ENCODE results near the gene AAR2. TPM values are rescaled to one million over a fixed set of nuclear protein-coding genes. Genes with fewer than 3 reads are reported as not detected.

The AAR2 gene
- total RNA-seq, 1 donor from 2014 or later, result 27.7 TPM

- peaks cover 79% of the 10 kb centered on the region for H3K27me3 Mint-ChIP-seq
These were observed 65.3 kb downstream of the AAR2 start for GRCh38 chr20:36301359-36302119.

DNA sequence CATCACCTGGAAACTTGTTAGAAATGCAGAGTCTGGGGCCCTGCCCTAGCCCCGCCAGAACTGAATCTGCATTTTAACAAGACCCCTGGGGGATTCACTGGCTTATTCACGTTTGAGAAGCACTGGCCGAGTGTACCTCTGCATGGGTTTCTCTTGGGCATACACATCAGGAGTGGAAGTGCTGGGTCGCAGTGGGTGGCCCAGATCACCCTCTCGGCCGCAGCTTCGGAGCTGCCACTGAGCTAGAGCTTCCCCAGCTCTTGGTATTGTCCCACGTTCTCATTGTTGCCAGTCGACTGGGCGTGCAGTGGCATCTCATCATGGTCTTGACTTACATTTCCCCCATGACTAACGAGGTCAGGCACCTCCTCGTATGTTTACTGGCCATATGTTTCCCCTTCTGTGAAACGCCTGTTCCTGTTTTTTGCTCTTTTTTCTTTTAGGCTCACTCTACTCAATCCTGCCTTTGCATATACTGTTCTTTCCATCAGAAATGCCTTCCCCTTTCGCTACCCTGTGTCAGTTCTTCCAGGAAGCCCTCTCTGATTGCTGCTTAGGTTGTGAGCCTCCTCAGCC, 66.8 kb downstream of the AAR2 start:
- TF ChIP-seq, protein P1, sequence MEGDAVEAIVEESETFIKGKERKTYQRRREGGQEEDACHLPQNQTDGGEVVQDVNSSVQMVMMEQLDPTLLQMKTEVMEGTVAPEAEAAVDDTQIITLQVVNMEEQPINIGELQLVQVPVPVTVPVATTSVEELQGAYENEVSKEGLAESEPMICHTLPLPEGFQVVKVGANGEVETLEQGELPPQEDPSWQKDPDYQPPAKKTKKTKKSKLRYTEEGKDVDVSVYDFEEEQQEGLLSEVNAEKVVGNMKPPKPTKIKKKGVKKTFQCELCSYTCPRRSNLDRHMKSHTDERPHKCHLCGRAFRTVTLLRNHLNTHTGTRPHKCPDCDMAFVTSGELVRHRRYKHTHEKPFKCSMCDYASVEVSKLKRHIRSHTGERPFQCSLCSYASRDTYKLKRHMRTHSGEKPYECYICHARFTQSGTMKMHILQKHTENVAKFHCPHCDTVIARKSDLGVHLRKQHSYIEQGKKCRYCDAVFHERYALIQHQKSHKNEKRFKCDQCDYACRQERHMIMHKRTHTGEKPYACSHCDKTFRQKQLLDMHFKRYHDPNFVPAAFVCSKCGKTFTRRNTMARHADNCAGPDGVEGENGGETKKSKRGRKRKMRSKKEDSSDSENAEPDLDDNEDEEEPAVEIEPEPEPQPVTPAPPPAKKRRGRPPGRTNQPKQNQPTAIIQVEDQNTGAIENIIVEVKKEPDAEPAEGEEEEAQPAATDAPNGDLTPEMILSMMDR (IDR thresholded peaks at IDR 0.05; ENCODE audit: unreplicated experiment), result no peak
- no peak overlapping the region for H3K27ac Mint-ChIP-seq
- H3K4me1 Mint-ChIP-seq (ENCODE audit: low read depth), result peaks cover 2% of the 10 kb centered on the region
- no peaks in the 10 kb centered on the region for H3K36me3 Mint-ChIP-seq (ENCODE audit: insufficient read depth)
- no peaks in the 10 kb centered on the region for H3K9me3 Mint-ChIP-seq (ENCODE audit: low read depth)
- H3K4me3 Mint-ChIP-seq (ENCODE audit: low read depth), result no peak overlapping the region
- DNase-seq (ENCODE audit: low spot score, unreplicated experiment), result no peak
- peaks cover 78% of the 10 kb centered on the region for H3K27me3 Mint-ChIP-seq

More at GRCh38 chr20:36301359-36302119, 65.3 kb downstream of the AAR2 start:
- Mint-ChIP-seq H3K36me3 (ENCODE audit: insufficient read depth) (no peaks in the 10 kb centered on the region), H3K9me3 (ENCODE audit: low read depth) (no peaks in the 10 kb centered on the region), H3K27ac (no peak overlapping the region), H3K4me1 (ENCODE audit: low read depth) (peaks cover 2% of the 10 kb centered on the region), H3K4me3 (ENCODE audit: low read depth) (no peak overlapping the region)
- DNase-seq (ENCODE audit: low spot score, unreplicated experiment), result no peak
- TF ChIP-seq, protein P1 (IDR thresholded peaks at IDR 0.05; ENCODE audit: unreplicated experiment), result no peak

GRCh38 chr20:36303831-36304230, 67.6 kb downstream of the AAR2 start:
- DNase-seq (ENCODE audit: low spot score, unreplicated experiment), result no peak
- H3K27me3 Mint-ChIP-seq, result peaks cover 80% of the 10 kb centered on the region
- peaks cover 2% of the 10 kb centered on the region for H3K4me1 Mint-ChIP-seq (ENCODE audit: low read depth)
- H3K4me3 Mint-ChIP-seq (ENCODE audit: low read depth), result no peak overlapping the region
- no peaks in the 10 kb centered on the region for H3K9me3 Mint-ChIP-seq (ENCODE audit: low read depth)
- TF ChIP-seq, protein P1 (IDR thresholded peaks at IDR 0.05; ENCODE audit: unreplicated experiment), result no peak
- no peak overlapping the region for H3K27ac Mint-ChIP-seq
- no peaks in the 10 kb centered on the region for H3K36me3 Mint-ChIP-seq (ENCODE audit: insufficient read depth)

DNA sequence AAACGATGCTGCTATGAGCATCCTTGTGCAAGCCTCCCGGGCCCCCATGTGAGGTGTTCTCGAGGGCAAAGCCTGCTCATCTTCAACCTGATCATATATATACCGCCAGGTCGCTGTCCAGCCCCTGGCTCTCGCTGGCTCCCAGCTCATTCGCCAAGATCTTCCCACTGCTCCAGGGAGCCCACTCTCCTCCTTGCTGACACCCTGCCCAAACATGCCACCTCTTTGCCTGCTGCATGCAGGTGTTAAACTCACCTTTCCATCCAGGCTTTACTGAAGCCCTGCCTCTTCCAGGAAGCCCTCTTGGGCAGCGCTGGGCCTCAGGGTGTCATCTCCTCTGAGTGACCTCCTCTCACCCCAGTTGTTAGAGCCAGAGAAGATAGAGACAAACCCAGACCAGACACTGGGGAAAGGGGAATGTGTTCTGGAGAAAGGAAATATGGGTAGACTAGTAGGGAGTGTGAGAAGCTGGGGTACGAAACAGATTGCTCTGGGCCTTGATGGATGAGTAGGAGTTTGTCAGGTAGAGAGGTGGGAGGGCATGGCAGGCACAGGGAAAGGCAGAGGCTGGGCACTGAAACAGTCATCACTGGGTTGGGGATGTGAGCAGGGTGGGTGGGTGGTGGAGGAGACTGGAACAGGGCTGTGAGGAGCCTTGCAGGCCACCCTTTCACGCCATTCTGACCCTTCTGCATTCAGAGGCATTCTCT, 68.7 kb downstream of the AAR2 start:
- Mint-ChIP-seq H3K4me3 (ENCODE audit: low read depth) (peak overlapping the region; percentile 70), H3K4me1 (ENCODE audit: low read depth) (peaks cover 2% of the 10 kb centered on the region), H3K36me3 (ENCODE audit: insufficient read depth) (no peaks in the 10 kb centered on the region), H3K27ac (no peak overlapping the region), H3K27me3 (peaks cover 80% of the 10 kb centered on the region), H3K9me3 (ENCODE audit: low read depth) (no peaks in the 10 kb centered on the region)
- no peak for DNase-seq (ENCODE audit: low spot score, unreplicated experiment)
- TF ChIP-seq, protein P1 (IDR thresholded peaks at IDR 0.05; ENCODE audit: unreplicated experiment), result no peak
